Measurements from ENCODE around the gene NFATC2.

- no peak for TF ChIP-seq REST (IDR thresholded peaks at IDR 0.05; ENCODE audit: low read depth)
- no peak for TF ChIP-seq NFIC (IDR thresholded peaks at IDR 0.05)
- TF ChIP-seq TAF1 (IDR thresholded peaks at IDR 0.05; ENCODE audit: low read depth), result no peak
- no peak for TF ChIP-seq RAD21 (IDR thresholded peaks at IDR 0.05; ENCODE audit: low read depth)
- no peak for TF ChIP-seq CEBPB (IDR thresholded peaks at IDR 0.05)
- TF ChIP-seq EP300 (IDR thresholded peaks at IDR 0.05; ENCODE audit: borderline replicate concordance), result no peak
- no peak for TF ChIP-seq YY1 (IDR thresholded peaks at IDR 0.05; ENCODE audit: low read depth)
- no peak for TF ChIP-seq TEAD4 (IDR thresholded peaks at IDR 0.05)
Measured at GRCh38 chr20:51470499-51470820, 72.1 kb downstream of the NFATC2 start.
